GM19043 (cell line): ENCODE results near the gene SGMS2.
A peak's percentile ranks its signal among the peaks of the same experiment; 100 is the strongest.

Experiments
- ATAC-seq: cut with Tn5 transposase; IDR thresholded peaks from one replicate; pipeline ENCODE4 v1.9.1; 2021; ENCODE audit warnings: low read depth; ENCODE audit not compliant: unreplicated experiment

The SGMS2 gene

DNA sequence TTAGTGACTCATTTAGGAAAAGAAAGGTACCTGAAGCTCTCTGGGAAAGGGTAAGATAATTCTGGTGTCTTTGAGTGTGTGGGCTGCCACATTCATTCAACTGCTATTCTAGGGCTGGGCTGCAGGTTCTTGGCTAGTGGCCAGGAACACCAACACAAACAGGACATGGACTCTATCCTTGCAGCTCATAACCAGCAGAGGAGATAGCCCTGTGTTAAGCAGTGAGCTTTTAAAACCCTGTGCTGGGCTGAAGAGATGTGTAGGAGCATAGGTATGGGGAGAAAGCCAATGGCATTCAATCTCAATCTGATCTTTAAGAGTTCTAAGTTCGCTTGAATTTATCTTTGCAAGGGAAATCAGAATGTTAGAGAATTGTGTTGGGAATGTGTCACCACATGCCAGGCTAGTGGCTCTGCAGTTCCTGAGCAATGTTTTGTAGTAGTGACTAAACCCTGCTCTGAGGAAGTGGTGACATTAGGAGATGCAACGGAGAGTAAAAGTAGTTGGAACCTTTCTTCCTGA, 39.2 kb downstream of the SGMS2 start:
- ATAC-seq = no peak

DNA sequence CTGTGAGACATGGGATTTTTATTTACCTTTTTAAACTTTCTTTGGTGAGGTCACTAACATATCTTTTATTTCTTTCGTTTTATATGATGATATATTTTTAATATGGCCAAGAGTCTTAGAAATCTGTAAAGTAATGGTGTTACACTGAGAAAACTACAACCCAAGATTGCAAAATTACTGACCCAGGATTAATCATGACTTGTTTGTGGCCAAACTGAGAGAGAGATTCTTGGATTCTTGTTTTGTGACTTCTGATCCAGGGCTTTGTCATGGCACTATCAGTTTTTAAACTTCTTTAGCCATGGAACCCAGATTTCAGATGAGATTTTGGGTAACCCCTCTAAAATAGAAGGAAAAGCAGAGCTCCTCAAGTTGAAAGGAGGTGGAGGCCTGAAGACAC, 42.0 kb downstream of the SGMS2 start:
- ATAC-seq = no peak

DNA sequence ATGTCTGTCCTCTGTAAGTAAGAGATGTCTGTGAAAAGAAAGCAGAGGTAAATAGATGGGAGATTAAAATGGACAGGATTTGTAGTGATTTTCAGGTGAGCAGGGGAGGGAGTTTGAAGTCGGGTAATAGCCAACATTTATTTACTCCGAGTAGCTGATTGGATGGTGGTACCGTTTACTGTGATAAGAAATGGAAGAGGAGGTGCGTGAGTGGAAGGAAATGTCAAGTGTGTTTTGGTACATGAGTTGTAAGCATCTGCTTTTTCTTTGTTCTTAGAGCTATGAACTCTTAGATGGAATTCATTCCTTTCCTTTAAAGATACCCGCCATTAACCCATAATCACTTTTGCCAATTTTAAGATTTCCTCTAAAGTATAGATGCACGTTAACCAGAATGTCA, 45.5 kb downstream of the SGMS2 start:
- ATAC-seq = no peak

DNA sequence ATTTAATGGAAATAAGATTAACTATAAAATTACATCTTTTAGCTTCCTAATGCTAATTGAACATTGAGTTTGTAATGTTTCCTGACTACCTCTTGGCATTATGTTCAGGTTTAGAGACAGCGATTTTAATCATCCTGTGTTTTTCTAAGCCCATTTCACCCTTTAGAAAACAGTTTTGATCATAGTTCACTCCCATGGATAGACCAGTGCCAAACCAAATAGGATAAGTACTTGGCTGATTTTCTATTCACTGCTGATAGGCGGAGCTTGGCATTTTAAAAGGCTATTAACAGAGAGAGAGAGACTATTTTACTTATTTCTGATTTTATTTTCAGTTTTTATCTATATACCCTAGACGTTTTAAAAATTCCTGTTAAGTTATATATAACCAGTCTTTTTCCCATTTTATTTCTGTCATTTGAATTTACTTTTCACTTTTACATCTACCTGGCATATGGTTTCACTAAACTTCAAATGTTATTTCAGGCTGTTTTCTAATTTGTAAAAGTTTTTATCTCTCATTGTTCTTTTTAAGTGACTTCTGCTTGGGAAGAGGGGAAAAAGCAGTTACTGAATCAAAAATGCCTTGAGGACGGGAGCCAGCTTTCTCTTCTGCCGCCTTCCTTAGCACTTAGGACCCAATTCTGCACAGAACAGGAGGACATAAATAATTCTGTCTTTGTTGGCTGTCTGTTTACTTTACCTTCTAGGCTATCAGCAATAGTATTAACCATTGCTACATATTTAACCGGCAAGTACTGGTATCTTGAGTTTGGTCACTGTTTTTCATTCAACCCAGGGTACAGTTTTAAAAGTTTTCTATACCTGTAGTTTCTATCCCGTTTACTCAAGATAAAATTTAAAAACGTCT, 46.4 kb downstream of the SGMS2 start:
- ATAC-seq = no peak

DNA sequence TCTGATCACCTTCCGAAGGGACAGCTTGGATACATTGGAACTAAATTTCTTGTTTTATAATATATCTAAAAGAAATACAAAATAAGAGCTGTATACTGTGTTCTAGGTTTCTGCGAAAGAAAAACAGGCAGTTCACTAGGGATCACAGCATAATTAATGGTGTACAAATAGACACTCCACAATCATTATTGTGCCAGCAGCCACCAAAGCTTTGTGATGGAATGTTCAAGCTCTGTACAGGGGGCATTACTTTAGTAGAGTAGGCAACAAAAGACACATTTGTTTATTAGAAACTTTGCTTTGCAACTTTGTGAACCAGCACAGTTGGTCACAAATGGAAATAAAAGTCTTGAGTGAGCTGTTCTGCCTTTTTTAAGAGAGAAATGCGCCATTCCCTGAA, 49.3 kb downstream of the SGMS2 start:
- no peak for ATAC-seq

DNA sequence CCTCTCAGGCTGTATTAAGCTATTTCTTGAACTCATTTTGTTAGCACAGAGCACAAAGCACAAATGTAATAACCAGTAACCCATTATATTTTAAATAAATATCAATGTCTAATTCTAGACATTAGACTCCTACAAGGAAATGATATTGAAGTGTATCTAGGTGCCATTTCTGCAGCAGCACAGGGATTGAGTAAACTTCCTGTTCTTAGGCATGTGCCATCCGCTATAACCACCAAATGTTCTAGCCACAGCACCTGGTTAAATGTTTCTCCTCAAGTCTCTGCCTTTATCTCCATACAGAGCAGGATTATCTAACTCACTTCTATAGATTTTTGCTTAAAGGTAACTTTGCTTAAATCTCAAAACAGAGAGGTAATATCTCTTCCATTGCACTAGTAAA, 51.4 kb downstream of the SGMS2 start:
- ATAC-seq = no peak

DNA sequence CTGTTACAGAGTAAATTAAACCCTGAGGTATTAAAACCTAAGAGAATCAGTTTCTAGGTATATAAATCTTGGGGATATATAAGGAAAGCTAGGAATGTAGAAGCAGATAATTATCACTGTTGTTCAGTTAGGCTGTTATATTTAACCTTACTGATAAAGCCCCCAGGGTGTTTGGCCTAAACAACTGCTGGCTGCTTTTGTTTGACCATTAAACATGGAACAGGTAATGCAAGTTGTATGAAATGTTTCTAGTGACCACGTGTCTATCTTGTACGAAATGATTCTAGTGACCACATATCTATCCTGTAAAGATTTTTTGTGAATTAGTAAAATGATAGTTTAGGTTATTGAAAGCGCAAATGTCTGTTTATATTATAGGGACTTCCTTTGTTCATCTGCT, 52.6 kb downstream of the SGMS2 start:
- no peak for ATAC-seq

DNA sequence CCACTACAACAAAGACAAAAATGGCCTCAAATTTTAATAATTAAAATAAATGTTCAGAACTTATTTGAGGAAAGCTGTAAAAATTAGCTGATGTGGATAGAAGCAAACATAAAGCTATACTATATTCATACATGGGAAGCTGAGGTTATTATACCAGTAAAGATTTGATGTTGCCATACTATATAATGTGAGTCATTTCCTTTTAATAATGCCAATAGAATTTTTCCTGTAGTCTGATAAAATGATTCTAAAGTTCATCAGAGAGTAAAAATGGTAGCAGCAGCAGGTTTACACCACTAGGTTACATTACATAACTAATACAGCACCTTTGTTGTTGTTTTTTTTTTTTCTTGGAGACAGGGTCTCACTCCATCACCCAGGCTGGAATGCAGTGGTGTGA, 61.1 kb downstream of the SGMS2 start:
- no peak for ATAC-seq

DNA sequence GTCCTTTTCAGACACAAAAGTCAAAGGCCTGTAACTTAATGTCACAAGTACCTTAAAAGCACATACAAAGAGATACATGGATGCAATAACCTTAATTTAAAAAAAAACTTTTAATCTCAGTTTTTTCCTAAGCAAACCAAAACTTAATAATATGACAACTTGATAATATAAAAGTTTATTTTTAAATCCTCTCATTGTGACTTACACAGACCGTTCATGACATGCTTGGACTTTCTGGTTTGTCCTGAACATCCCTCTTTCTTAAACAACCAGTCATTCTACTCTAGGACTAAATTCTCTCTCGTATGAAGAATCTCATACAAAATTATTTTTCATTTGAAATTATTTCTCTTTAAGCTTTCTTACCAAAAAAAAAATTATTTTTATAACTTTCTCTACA, 63.5 kb downstream of the SGMS2 start:
- ATAC-seq = no peak

DNA sequence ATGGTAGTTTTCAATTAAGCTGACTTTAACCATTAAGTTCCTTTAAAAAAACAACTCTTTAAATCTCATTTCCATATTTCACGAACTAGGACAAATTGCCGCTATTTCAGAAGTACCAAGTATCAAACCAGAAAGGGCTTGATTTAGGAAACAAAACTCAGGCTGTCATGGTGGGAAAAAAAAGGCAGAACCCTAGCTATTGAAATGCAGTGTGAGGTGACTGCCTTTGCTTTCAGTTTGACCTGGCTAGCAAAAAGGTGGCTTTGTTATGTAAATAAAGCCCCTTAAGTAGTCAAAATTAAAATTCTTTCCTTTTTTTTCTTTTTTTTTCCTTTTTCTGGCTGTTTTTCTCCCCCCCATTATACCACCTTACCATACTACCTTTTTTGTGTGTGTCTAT, 66.0 kb downstream of the SGMS2 start:
- no peak for ATAC-seq

DNA sequence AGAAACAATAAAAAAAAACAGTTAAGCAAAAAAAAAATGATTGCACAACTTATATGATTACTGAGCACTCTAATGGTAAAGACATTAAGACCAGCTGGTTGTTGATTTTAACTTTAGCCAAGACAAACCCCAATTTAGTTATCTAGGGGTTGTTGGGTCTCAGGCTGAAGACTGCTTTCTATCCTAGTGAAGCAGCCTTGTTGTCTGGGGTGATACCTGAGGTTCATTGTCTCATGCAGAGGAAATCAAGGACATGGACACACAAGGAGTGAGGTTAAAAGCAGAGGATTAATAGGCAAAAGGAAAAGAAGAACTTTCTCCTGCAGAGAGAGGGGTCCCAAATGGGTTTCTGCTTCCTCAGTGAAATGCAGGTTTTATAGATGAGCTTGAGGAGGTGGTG, 66.6 kb downstream of the SGMS2 start:
- no peak for ATAC-seq

DNA sequence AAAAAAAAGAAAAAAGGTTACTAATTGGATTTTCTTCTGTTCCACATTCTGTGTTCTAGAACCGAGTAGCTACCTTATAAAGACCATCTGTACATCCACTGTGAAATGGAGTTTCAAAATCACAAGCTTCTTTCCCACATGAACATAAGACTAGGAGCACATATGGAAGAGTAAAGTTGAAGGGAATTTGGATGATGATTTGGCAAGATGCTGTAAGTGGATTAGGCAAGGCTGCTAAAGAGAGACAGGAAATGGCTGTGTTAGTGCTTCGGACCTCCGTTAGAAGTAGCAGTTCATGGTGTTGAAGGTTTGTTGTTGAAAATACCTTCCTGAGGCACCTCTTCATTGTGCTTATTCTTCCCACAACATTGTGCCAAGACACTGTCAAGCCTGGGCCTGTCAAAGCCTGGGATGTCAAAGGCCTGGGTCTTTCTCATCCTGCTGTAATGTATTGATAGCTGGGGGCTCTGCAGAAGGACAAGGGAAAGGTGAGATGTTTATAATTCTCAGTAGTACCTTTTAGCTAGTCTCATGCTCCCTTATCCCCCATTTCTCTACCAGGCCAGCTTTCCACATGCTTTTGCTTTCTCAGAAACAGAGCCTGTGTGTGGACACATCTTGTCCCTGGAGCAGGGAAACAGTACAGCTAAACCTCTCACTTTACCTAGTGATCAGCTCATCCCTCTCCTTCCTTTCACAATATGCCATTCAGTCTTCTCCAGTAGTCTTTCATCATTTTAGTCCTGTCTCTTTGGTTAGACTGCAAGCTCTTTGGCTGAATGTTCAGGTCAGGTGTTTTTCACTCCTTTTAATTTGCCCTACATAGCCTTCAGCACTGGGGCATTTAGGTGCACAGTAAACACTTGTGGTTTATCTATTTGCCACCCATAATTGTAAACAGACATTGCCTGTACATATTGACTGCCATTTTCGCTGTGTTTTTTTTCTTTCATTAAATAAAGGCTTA, 68.7 kb downstream of the SGMS2 start:
- ATAC-seq = no peak

DNA sequence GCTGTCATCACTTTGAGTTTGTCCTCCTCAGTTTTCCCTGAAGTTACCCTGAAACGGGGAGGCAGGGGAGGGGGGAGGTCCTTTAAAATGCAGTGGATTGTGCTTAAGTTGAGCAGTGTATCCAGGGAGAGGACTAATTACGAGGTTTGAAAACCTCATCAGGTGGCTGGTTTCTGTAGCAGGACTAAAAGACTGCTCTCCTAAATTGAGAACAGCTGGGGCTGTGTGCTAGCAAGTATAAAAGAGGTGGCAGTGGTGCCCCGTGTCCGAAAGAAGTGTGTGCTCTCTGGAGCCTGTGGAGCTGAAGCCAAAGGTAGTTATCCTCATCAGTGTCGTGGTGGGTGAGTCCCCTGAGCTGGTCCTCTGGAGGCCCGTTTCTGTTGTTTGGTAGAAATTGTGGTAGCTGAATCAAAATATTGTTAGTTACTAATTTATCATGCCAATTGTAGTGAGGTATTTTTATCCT, 69.4 kb downstream of the SGMS2 start:
- ATAC-seq = no peak

DNA sequence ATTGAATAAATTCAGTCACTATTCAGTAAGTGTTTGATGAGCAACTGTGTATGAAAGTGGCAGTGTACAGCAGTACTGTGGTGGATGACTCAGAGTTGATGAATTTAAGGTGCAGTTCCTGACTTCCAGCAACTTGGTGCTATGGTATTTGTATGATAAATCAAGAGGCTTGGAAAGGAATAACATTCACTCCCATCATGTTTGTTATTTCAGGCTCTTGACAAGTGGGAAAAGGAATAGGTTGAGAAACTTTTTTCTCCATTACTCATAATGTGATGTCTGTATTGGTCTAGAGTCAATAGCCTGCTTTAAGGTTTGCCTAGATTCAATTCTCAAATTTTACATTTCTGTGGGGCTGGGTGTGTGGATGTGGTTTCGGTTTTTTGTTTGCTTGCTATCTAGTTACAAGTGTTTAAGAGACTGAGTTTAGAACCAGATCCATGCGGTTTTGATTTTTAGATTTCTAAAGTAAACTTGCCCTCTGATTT, 71.5 kb downstream of the SGMS2 start:
- no peak for ATAC-seq

DNA sequence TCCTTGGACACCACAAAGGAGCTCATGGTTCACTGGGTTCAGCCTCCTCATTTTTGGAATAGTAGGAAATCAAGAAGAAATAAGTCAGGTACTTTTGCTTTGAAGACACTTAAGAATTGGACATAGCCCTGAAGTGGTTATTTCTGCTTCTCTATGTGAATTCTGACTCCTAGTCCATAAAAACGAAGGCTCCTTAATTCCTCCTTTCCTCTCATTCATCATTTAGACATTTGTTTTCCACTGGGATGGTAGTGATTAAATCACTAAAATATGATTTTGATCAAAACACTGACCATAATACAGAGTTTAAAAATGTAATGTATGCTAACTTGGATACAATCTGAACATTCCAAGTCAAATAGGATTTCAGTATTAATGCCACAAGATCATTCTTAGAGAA, 71.9 kb downstream of the SGMS2 start:
- no peak for ATAC-seq

DNA sequence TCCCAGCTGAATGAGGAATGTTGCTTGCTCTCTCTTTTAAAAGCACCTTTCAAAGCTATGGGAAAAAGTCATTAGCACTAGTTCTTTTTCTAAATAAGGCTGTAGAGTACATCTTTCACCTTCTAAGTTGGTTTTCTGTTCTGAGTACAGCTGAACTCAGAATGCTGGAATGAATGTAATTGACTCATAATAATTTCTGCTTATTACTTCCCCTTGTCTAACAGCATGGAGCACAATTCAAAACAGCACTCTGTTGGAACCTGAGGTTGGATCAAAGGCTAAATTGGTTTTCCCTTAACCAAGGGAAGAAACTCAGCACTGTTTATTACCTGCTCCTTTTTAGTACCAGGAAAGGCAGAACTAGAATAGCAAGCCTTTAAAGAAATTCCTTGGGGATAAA, 73.1 kb downstream of the SGMS2 start:
- ATAC-seq = no peak

DNA sequence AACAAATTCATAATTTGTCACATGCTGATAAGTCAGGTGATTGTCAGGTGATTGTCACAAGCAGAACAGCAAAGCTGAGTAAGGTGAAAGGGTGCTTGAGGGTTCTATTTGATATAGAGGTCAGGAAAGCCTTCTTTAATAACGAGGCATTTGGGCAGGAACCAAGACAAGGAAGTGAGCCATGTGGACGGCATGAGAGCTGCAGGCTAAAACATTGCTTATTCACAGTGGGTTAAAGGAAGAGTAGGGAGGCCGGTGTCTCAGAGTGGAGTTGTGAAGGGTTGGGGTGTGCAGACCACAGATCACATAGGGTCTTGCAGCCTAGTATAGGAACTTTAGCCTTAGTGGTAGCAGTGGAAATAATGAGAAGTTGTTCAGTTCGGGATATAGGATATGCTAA, 75.3 kb downstream of the SGMS2 start:
- ATAC-seq = no peak

DNA sequence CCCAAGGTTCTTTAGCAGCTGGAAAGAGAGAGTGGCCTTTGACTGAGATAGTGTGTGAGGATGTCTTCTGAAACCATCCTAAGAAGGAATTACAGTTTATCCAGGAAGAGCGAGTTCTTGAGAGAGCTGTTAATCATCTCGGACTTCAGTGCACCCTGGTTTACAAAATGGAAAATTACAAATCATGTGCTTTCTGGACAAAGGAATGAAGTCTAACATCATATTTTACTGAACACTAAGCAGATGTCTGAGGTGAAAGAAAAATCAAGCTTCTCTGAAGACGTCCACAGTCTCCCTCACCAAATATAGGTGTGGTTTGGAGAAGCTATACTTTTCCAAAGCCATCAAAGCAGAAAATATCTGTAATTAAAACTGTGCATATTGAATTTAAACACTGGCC, 75.8 kb downstream of the SGMS2 start:
- no peak for ATAC-seq

DNA sequence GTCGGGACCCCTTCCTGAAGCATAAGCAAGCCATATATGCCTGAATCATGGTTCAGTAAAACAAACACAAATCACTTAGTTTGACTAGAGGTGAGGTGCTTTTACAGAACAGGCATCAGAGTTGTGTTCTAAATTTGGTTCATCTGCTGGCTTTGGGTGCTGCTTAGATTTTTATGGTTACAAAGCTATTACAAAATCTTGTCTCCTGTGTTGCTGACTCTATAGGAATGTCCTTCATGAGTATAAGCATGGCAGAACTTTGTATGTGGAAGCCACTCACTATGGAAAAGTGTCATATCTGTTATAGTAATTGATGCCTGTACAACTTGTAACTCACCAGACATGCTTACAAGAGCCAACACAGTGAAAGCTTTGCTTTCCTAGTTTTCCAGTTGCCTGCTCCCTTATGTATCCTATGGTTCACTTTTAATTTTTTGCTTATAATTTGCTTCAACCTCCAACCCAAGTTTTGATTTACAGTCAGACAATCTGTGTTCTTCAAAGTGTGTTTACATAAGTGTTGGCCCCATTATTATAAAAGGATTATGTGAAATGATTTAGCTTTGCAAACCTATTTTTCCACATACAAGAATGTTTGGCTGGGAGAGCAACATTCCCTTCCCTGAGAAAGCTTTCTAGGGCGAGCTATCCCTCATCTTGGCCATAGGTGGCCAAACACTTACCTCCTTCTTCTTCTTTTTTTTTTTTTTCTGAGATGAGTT, 76.6 kb downstream of the SGMS2 start:
- ATAC-seq = no peak

DNA sequence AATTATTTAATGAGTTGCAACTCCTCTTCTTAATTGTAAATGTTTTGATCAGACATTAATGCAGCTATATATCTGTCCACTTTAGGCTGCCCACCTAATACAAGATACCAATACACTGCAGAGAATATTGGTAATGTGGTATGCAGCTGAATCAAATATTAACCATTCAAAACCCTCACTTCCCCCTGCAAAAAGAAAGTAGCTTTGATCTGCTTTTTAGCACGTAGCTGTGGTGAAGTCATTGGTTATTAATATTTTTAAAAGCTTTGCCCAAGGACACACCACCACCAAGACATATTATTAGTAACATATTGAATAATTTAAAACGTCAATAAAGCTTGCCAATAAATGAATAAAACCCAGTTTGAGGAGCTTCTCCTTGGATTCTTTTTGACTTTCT, 78.0 kb downstream of the SGMS2 start:
- peak; percentile 92 for ATAC-seq
